GM18873 (cell line): ENCODE data around the gene CENPO.
"Not testable (repeated sequence)": the region's sequence is repeated elsewhere in the genome, so short reads cannot be mapped to it uniquely, and the experiment has no call there.

Experiments
- ATAC-seq: cut with Tn5 transposase; IDR thresholded peaks from one replicate; pipeline ENCODE4 v1.9.1; 2021; ENCODE audit warnings: mild to moderate bottlenecking, moderate library complexity, moderate number of reproducible peaks; ENCODE audit not compliant: unreplicated experiment, low FRiP score

The CENPO gene

GRCh38 chr2:24822049-24822706 lies 29.0 kb downstream of the CENPO start:
- no peak for ATAC-seq

GRCh38 chr2:24824071-24824588 lies 30.9 kb downstream of the CENPO start:
- no peak for ATAC-seq

- no peak for ATAC-seq
These were observed 32.0 kb downstream of the CENPO start for GRCh38 chr2:24824966-24825882.

GRCh38 chr2:24825883-24826772 lies 32.9 kb downstream of the CENPO start:
- no peak for ATAC-seq

GRCh38 chr2:24826773-24827145 lies 33.5 kb downstream of the CENPO start:
- ATAC-seq, result no peak

DNA sequence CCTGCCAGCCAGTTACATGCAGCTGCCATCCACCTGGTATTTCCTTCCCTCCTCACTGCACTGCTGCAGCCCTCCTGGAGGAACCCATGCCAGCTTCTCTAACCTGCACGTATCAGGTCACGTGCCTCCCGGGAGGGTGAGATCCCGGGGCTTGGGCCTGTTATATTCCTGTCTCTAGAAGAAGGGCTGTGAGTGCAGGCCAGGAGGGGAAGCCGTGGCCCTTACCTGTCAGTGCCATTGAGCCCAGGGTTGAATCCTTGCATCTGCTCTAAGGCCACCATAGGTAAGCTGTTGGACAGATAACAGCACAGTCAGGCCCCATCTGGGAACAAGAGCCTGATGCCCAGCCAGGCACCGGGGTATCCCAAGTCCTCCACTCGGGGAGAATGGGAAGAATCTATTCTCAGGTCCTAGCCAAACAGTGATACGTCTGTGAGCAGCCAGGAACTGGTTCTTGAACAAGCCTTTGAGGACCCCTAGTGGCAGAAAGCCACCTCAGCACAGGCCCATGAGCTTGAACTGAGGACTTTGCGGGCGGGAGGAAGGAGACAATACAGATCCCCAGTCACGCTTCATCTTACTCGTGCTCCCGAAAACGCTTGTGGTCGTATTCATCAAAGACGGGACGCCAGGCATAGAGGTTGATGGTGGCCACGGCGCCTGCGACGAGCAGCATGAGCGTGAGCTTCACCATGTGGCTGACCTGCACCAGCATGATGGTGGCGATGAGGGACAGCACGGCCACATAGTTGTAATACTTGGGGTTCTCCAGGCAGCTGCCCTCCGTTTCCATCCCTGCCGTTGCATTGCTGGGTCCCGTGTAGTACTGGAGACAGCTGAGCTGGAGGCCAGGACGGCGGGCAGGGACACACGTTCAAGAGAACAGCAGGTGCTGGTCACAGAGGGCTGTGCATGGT lies 34.4 kb downstream of the CENPO start:
- no peak for ATAC-seq

DNA sequence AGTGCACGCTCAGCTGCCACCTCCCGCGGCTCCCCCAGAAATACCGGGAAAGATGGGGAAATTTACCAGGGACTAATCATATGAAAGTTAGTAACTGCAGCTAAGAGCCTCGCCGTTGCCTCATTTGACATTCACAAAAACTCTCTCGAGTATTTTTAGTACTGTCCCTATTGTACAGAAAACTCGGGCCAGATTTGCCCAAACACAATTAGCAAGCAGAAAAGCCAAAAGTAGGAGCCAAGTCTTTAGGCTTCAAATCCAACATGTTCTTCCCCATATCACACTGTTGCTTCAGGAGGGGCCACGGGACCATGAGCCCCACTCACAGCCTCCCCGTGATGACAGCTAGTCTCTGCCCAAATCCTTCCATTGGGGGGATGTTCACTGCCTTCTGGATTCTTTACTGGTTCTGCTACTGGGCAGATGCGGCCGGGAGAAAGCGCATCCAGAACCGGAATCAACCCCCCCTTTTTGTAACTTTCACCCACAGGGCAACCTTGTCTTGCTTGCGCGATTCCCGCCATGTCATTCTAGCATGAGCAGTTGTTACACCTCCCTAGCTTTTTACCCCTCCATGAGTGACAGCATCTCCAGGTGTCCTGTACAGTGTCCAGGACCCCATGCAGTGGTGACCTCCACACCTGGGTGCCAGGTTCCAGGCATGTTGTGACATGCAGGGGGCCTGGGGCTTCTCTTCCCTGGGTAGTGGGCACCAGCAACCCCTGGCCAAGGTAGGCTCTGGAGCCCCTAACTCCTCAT lies 35.2 kb downstream of the CENPO start:
- no peak for ATAC-seq

GRCh38 chr2:24830351-24830750 lies 37.1 kb downstream of the CENPO start:
- no peak for ATAC-seq

DNA sequence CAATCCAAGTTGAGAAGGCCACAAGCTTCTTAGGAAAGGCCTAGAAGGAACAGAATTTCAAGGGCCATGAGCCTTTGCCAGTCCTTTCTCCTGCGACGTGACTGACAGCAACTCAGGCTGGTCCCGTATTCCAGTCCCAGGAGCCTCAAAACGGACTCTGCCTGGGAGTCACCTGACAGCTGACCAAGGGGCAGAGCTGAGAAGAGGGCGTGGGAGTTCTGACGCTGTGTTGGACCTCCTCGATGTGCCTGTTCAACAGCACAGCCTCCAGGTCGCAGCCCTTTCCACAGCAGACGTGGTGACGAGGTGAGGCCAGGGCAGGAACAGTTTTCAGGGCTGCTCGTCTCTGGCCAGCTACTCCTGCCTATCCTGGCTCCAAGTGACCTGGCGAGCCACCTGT lies 37.6 kb downstream of the CENPO start:
- no peak for ATAC-seq

- ATAC-seq, result no peak
These were observed 38.2 kb downstream of the CENPO start for GRCh38 chr2:24831221-24832072.

DNA sequence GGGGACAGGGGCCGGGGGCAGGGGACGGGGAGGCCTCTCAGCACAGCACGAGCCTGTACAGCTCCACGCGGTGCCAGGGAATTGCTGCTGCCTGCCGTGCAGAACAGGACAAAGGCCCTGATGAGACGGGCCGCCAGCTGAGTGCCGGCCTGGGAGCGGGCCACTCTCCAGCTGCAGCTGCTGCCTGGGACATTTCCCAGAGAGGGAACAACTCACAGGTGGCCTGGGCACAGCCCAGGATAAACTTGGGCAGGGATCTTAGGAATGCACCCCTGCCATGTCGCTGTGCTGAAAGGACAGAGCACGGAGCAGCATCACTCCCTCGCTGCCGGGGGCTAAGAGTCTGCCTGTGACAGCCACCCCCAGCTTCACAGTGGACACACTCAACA lies 38.8 kb downstream of the CENPO start:
- no peak for ATAC-seq

DNA sequence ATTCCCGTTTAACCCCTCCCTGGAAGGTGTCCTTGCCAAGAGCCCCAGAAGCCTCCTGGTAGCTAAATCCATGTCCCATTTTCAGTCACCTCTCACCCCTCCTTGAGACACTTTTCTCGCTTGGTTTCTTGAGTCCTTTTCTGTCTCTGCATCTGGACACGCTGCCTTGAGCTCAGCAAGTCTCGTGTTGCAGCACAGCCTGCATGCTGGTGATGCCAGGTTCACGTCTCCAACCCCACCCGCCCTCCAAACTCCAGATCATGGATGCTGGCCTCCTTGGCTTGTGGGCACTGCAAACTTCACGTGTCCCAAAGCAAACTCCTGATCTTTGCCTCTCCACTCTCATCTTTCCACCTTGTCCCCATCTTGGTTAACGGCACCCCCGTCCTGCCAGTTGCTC lies 39.3 kb downstream of the CENPO start:
- no peak for ATAC-seq

DNA sequence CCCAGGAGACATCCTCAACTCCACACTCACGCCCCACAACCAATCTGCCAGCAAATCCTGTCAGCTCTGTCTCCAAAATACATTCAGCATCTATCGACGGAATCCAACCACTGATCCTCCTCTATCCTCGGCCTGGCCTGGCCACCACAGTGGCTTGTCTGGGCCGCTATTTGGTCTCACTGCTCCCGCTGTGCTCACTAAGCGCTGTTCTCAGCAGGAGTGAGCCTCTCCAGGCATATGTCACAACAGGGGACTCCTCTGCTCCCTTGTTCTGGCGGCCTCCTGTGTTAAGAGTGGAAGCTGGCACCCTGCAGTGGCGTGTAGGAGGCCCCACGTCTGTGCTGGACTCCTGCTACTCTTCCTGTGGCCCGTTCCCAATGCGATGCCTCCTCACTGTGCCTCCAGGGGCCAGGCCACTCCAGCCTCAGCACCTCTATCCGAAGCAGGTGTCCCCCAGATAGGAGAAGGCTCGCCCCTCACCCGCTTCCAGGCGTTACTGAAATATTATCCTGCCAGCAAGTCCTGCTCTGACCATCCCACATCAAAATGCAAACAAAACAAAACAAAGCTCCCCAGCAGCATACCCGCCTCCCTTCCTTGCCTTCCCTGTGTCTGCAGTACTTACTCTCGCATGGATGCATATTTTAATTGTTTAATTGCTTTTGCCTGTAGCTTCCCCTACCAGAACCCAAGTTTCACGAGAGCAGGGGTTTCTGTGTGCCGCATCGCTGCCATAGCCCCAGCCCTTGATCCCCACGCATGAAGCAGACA lies 39.9 kb downstream of the CENPO start:
- ATAC-seq, result no peak

- ATAC-seq, result no peak
These were observed 40.9 kb downstream of the CENPO start for GRCh38 chr2:24833821-24834732.

DNA sequence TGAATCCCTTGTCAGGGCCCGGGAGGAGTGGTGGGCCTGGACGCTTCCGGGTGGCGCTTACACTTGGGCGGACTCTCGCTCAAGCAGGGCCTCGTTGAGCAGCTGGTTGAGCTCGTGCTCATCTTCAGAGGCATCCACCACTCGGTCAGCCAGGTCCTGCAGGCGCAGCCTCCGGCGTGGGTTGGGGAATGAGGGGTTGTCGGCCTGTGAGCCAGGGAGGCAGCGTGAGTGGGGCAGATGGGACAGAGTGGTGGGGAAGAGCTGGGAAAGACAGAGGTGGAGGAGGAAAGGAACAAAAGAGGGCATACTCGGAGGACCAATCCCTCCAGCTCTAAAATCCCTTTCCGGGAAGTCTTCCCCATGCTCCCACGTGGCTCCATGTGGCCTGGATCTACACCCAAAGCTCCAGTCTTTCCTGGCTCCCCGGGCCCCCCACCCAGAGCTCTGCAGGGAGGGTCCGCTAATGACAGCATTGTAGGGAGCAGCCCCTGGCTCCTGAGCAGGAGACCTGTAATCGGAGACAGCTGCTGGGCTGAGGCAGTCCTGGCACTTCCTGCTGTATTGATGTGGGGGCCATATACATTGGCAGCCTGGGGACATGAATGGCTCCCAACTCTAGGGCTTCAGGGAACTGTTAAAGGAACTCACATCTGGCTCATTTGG lies 41.6 kb downstream of the CENPO start:
- no peak for ATAC-seq

GRCh38 chr2:24835411-24835810 lies 42.2 kb downstream of the CENPO start:
- ATAC-seq, result not testable (repeated sequence)
